ENCODE measurements around the gene MESP2.
"Not testable (repeated sequence)": the region's sequence is repeated elsewhere in the genome, so short reads cannot be mapped to it uniquely, and the experiment has no call there.

MESP2 gene

DNA sequence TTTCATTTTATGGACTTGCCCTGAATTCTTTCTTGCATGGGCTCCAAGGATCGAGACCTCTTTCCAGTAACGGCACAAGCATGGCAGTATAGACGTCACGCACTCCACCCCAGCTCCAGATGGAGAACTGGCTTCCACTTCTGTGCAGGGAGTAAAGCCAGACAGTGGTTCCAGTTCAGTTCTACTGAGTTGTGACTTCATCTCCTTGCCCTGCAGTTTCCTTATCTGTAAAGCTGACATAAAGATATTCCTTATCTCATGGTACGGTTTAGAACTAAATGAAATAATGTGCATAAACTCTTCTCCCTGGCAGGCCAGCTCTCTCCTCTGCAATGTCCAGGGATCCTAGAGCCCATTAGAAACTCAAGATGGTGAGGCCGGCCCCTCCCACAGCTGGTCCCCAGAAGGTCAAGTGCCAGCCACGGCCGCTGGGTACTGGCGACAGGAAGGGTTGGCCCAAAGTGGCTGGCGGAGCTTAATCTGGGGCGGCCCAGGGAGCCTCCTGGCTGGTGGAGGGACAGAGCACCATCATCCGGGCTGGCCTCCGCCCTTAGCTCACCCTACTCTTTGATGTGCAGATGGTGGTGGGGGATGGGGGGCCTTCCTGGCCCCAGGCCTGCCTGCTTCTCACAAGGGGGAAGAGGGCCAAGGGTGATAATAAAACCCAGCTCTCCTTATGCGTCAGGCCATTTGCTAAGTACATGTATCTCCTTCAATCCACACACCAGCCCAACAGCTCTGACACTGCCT is 7.2 kb downstream of the MESP2 start:
- no peak overlapping the region for H3K4me3 ChIP-seq (ENCODE audit: low read depth, low read length)

DNA sequence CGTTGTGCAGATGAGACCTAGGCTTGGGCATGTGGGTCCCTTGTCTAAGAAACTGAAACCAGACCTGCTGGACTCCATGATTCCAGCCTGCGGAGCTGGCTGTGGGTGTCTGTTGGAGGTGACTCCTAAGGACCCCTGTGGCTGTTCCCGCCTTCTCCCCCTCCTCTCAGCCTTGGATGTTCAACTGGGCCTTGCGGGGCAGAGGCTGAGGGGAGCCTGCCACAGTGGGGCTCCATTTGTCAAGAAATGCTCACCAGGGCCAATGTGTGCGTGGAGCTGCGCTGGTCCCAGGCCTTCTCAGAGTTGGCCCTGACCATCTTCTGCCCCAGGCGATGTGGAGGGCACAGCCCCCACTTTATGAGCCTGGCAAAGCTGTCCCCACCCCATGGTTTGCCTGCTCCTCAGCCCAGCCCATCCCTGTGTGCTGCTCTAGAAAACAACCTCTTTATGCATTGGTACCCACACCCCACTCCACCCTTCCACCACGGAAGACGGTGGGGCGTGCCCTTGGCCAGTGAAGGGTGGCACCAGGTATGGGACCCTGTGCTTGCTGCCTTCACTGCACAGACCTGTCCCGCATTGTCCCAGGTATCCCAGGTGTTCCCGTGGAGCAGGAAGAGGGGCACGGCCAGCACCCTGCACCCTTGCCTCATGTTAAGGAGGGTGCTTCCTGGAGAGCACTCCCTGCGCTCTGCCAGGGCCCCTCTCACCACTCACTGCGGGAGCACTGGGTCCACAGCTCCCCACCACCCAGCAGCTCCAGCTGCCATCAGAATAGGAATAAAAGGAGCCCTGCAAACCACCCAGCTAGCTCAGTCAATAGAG is 7.9 kb downstream of the MESP2 start:
- TF ChIP-seq, protein P1, sequence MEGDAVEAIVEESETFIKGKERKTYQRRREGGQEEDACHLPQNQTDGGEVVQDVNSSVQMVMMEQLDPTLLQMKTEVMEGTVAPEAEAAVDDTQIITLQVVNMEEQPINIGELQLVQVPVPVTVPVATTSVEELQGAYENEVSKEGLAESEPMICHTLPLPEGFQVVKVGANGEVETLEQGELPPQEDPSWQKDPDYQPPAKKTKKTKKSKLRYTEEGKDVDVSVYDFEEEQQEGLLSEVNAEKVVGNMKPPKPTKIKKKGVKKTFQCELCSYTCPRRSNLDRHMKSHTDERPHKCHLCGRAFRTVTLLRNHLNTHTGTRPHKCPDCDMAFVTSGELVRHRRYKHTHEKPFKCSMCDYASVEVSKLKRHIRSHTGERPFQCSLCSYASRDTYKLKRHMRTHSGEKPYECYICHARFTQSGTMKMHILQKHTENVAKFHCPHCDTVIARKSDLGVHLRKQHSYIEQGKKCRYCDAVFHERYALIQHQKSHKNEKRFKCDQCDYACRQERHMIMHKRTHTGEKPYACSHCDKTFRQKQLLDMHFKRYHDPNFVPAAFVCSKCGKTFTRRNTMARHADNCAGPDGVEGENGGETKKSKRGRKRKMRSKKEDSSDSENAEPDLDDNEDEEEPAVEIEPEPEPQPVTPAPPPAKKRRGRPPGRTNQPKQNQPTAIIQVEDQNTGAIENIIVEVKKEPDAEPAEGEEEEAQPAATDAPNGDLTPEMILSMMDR (IDR thresholded peaks at IDR 0.05; ENCODE audit: insufficient read depth, low read depth, low read length, missing control alignments), result no peak
- H3K4me3 ChIP-seq (ENCODE audit: low read depth, low read length), result no peak overlapping the region
- DNase-seq (ENCODE audit: low read depth), result no peak

More for the DNA sequence above, 7.2 kb downstream of the MESP2 start:
- TF ChIP-seq, protein P1 (IDR thresholded peaks at IDR 0.05; ENCODE audit: insufficient read depth, low read depth, low read length, missing control alignments), result no peak
- no peak for DNase-seq (ENCODE audit: low read depth)

DNA sequence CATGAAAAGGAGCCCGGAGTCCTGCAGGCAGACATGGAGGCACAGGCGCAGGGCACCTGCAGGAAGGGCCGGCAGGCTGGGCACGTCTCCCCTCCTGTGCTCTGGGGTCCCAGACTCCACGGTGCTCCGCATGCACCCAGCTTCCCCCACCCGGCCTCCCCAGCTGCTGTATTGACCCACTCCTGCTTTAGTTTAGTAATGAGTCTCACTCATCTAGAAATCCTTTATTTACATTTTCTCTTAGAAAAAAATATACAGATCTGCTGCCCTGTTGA is 8.5 kb downstream of the MESP2 start:
- no peak overlapping the region for H3K4me3 ChIP-seq (ENCODE audit: low read depth, low read length)
- TF ChIP-seq, protein P1 (IDR thresholded peaks at IDR 0.05; ENCODE audit: insufficient read depth, low read depth, low read length, missing control alignments), result no peak
- DNase-seq (ENCODE audit: low read depth), result no peak

DNA sequence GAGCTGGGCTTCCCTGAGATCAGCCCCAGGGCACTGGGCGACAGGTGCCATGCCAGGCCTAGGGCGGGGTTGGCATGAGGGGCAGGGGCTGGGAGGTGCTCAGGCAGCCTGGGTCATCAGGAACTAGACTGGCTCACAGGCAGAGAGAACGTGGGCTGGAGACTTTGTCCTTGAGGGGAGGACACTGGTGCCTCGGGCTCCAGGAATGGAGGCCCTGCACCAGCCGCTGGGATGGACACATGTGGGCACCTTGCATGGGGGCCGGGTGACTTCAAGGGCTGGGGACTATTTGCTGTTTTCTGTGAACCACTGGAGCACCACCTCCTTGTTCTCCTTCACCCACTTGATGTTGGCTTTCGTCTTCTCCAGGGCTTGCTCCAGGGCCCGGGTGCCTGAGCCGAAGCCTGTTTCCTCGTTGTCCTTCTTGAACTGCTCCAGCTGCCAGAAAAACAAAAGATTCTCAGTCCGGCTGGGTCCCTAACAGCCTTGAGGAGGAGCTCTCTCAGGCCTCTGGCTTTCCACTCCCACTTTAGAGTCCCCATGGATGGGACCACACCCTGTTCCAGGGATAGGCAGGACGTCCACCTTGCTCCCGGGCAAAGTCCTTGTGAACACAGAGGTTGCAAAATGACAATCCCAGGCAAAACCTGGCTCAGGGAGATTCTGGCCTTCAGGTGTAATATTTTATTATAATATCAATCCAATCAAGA is 9.1 kb downstream of the MESP2 start:
- H3K4me3 ChIP-seq (ENCODE audit: low read depth, low read length), result no peak overlapping the region
- TF ChIP-seq, protein P1 (IDR thresholded peaks at IDR 0.05; ENCODE audit: insufficient read depth, low read depth, low read length, missing control alignments), result no peak
- DNase-seq (ENCODE audit: low read depth), result no peak

DNA sequence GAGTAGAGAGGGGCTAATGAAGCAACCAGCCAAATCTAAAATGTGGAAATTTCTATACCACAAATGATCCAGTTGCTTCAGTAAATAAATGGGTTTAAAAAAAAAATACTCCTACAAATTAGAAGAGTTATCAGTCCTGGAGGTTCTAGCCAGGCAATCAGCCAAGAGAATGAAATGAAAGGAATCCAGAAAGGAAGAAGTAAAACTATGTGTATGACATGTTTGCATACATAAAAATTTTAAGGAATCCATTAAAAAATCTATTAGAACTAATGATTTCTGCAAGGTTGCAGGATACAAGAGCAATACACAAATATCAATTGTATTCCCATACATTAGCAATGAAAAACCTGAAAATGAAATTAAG is 9.6 kb downstream of the MESP2 start:
- TF ChIP-seq, protein P1 (IDR thresholded peaks at IDR 0.05; ENCODE audit: insufficient read depth, low read depth, low read length, missing control alignments), result no peak
- H3K4me3 ChIP-seq (ENCODE audit: low read depth, low read length), result no peak overlapping the region
- DNase-seq (ENCODE audit: low read depth), result no peak

DNA sequence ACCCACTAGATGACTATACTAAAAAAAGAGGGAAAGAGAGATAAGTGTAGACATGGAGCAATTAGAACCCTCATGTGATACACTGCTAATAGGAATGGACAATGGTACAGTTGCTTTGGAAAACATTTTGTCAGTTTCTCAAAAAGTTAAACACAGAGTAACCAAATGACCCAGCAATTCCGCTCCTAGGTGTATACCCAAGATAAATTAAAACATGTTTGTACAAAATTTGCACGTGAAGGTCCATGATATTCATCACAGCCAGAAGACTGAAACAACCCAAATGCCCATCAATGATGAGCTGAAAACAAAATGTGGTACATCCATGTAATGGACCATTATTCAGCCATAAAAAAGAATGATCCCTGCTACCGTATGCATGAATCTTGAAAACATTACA is 11.8 kb downstream of the MESP2 start:
- DNase-seq (ENCODE audit: low read depth), result no peak
- H3K4me3 ChIP-seq (ENCODE audit: low read depth, low read length), result no peak overlapping the region
- TF ChIP-seq, protein P1 (IDR thresholded peaks at IDR 0.05; ENCODE audit: insufficient read depth, low read depth, low read length, missing control alignments), result no peak

DNA sequence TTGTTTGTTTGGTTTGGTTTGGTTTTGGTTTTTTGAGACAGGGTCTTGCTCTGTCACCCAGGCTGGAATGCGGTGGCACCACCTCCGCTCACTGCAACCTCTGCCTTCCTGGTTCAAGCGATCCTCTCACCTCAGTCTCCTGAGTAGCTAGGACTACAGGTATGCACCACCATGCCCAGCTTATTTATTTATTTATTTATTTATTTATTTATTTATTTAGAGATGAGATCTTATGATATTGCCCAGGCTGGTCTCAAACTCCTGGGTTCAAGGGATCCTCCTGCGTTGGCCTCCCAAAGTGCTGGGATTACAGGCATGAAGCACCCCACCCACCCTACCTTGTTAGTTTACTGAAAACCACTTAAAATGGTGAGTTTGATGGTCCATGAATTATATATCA is 12.5 kb downstream of the MESP2 start:
- DNase-seq (ENCODE audit: low read depth); H3K4me3 ChIP-seq (ENCODE audit: low read depth, low read length): not testable (repeated sequence)
